NCI-H146 (cell line): Measurements from ENCODE around the gene CPN2.
A peak's percentile ranks its signal among the peaks of the same experiment; 100 is the strongest.

ENCODE experiments used
- DNase-seq: peaks from one replicate; lab custom pipeline; 2025; lab: John Stamatoyannopoulos, UW

CPN2 gene

DNA sequence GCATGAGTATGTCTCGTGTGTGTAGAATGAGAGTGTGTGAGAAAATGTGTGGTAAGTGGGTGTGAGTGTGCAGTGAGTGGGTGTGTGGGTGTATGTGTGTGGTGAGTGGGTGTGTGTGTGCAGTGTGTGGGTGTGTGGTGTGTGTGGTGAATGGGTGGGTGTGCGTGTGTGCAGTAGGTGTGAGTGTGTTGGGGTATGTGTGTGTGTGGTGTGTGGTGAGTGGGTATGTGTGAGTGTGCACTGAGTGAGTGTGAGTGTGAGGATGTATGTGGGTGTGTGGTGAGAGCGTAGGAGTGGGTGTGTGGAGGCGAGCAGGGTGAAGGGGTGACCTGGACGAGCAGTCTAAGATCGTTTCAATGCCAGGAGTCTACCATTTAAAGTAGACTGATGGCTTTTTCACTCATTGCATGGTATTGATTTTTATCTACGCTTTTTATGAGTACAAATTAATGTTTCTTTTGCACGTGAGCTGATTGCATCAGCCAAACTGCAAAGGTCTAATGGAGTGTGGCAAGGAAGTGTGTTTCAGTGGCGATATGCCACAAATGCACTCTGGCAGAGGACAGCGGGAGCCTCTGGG, 1.6 kb upstream of the CPN2 start:
- DNase-seq = no peak

DNA sequence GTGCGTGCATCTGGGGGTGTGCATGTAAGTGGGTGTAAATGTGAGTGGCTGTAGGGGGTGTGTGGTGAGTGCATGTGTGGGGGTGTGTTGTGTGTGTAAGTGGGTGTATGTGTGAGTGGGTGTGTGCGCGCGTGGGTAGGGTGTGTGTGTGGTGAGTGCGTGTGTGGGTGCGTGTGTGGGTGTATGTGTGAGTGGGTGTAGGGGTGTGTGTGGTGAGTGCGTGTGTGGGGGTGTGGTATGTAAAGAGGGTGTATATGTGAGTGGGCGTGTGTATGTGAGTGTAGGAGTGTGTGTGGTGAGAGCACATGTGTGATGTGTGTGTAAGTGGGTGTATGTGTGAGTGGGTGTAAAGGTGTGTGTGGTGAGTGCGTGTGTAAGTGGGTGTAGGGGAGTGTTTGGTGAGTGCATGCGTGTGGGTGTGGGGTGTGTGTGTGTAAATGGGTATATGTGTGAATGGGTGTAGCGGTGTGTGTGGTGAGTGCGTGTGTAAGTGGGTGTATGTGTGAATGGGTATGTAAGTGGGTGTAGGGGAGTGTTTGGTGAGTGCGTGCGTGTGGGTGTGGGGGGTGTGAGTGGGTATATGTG, 916 bp upstream of the CPN2 start:
- DNase-seq = no peak

DNA sequence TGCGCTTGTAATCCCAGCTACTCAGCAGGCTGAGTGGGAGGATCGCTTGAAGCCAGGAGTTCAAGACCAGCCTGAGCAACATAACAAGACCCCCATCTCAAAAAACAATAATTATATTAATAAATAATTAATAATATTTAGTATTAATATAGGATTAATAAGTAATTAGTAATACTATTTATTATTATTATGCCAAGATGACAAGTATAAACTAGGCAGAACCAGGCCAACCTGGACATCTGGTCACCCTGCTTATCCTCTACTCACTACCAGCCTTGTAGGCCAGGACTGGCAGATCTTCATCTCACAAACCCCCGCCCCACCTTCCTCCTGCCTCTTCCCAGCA, 429 bp downstream of the CPN2 start:
- no peak for DNase-seq

DNA sequence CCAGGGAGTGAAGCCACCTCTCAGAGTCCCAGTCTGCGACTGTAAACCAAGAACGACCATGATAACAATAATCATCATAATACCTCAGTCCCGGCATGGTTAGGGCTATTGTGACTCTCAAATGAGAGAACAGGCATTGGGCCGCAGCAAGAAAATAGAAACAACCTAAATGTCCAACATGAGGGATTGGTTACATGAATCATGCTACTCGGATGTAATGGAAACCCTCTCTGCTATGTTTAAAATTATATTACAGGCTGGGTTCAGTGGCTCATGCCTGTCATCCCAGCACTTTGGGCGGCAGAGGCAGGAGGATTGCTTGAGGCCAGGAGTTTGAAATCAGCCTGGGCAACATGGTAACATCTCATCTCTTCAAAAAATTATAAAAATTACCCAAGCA, 2.8 kb downstream of the CPN2 start:
- DNase-seq = no peak

DNA sequence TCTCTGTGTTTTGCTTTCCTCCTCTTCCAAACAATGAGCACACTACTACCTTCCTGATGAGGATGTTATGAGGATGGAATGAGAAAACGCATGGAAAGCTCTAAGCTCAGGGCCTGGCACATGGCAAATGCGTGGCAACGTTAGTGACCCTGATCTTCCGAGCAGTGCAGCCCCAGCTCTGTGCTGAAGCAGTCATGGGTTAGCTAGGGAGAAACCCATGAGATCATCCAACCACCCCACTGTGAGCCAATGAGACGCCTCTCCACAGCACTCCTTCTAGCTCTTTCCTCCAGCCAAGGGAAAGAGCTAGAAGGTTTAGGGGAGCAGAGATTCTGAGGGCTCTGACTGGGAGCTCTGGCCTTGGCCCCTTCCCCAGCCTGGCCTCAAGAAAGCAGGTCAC, 4.5 kb downstream of the CPN2 start:
- DNase-seq = no peak

DNA sequence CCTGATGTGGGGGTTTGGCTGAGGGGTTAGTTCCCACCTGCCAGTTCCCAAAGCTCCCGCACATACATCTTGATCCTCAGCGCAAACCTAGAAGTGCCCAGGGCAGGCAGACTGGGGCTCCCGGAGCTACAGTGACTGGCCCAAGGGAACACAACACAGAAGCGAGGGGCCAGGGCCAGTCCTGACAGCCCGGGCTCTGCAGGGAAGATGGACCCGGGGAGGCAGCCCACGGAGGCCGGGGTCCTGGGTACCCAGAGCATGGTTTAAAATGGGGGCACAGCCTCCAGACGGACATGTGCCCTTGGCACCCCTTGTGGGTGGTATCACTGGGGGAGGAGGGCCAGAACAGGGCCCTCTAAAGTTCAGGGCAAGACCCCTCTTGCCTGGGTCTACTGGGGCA, 5.1 kb downstream of the CPN2 start:
- DNase-seq = no peak

DNA sequence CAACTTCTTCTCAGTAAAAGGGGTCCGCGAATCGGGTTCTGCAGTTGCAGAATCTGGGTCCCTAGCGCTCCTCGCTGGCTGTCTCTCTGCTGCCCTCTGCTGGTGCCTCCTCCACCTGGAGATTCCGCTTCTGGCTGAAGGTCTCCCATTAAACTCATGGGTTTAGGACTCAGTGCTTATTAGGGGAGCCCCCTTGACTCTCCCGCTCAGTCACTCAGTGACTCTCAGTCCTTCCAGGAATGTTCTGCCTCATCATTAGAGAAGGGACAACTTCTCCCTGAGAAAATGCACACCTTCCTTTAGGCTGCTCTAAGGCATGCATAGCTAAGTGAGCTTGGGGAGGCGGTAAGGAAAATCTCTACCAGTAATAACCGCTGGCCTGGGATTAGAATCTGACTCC, 7.1 kb downstream of the CPN2 start:
- peak; percentile 78 for DNase-seq

DNA sequence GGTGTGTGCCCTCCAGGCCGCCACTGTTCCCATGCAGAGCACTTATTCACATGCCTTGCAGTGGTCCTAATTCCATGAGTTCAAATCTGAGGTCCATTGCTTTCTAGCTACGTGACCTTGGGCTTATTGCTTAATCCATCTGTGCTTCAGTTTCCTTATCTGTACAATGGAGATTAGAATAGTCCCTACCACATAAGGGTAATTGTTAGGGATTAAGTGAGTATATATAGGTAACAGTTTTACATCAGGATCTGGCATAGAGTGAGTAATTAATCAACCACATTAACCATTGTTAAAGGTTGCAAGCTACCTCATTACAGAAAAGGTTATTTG, 7.6 kb downstream of the CPN2 start:
- DNase-seq = no peak

DNA sequence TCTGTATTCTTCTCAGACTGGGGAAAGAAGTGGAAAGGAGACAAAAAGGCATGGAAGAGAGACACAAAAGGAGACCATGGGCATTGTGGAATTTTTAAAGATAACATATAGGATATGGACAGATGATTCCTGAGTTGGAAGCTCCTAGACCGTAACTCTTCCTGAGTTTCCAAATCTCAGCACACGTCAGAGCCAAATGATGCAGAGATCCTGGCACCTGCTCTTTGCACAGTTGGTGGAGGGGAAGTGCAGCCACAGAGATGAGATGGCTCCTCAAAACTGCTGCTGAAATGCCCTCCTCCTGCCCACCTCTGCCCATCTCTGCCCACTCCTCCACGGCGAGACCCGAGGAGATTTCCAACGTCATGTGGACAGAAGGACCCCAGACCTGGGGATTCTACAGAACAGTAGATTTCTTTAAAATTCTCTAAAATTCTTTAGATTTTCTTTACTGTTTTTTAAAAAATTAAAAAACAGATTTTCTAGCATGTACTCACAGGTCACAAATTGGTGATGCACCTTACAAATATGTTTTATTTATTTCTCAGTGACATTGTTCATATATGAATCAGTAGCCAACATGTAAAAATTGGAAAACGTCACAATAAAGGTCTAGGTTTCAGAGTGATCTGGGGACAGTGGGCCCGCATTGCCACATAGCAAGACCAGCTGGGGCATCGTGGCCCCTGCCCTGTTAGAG, 8.1 kb downstream of the CPN2 start:
- no peak for DNase-seq

DNA sequence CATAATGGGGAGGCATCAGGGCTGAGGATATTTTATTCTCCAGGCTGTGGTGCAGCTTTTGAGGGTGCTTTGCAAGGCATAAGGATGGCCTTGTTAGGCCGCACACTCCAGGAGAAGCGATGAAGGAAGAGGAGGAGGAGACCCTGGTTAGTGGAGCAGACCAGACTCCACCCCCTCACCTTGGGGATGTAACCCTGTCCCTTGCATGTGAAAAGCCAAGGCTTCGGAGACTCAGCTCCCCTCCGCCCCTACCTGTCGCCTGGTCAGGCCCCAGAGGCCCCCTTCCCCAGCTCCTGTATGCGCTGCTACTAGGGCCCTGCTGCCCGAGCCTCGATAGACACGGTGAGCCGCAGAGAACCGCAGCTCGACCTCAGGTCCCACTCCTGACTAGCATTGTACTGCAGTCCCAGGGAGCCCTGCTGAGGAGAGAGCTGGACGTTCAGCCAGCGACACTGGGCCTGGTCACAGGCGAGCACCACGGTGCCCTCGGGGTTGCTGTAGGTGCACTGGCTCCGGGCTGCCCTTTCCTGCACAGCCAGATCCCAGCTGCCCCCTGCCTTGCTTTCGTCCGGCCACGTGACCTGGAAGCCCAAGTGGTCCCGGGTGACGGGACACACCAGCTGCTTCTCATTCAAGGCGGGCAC, 10.2 kb downstream of the CPN2 start:
- DNase-seq = no peak

DNA sequence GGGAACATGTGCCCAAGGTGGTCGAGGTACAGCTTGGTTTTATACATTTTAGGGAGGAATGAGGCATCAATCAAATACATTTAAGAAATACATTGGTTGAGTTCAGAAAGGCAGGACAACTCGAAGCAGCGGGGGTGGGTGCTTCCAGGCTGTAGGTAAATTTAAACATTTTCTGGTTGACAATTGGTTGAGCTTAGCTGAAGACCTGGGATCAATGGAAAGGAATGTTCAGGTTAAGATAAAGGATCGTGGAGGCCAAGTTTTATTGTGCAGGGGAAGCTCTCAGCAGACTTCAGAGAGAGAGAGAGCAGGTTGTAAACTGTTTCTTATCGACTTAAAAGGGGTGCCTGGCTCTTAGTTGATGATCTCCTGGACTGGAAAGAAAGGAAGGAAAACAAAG, 11.3 kb downstream of the CPN2 start:
- DNase-seq = no peak

DNA sequence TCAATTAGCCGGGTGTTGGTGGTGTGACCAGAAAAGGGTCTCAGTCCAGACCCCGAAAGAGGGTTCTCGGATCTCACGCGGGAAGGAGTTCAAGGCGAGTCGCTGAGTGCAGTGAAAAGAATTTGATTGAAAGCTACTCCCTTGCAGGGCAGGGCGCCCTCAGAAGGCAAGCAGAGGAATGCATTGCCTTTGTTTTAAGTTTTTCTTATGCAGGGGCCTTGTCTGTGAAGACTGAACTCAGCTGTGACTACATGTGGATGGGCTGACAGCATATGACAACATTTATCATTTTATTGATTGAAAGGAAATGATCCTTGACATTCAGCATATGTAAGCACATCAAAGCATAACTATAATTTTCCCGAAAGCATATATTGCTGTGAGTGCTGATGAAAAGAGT, 11.8 kb downstream of the CPN2 start:
- DNase-seq = no peak

DNA sequence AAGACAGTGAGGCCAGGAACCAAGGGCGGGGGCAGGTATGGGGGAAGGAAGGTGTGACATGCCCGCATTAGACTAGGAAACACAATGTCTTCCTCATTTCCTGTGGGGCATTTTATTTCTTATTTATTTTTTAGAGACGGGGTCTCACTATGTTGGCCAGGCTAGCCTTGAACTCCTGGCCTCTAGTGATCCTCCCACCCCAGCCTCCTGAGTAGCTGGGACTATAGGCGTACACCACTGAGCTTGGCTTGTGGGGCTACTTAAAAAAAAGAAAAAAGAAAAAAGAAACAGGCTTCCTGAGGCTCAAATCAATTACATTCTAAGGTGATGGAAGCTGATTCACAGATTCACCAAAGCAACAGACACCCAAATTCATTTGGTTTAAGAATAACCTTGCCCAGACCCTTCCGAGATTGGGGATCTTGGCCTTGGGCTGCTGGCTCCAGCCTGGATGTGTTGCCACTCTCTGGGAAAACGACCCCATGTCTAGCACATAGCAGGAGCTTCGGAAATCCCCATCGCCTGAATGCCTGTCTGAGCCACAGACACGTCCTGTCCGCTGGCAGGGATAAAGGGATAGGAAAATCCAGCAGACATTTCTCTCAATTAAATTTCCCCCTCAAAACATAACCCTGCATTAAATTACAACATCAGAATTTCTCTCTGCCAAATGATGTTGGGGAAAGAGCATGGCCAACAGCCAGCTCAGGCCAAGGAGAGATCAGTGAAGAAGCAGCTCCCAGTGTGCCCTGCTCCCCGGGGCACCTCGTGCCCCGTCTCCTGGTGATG, 13.0 kb downstream of the CPN2 start:
- DNase-seq = no peak

DNA sequence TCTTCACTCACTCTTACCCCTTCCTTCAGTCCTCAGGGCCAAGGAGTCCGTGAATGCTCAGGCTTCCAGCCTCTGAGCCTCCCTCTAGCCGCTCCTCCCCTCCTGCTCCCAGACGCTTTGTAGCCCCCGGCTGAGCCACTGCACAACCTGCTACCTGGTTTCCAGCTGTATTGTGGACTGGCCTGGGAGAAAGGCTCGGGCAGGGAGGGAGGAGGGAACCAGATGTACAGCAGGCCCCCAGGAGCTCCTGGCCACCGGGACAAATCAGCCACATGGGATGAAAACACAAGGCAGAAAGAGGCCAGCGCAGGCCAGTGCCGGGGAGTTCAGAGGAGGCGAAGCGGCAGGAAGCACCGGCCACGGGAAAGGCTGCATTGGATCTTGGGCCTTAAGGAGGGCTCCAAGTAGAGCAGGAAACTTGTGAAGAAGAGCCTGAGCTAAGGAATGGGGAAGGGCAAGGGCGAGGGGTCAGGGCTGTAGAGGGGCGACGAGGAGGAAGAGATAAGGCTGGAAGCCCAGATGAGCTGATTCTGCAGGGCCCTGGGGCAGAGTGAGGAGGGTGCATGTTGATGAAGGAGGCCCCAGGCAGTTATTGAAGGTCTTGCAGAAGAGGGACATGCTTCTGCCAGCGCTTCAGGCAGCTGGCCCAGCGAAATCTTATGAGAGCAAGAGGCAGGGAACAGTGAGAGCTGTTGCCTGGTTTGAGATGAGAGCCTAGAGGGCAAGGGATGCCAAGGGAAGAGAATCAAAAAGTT, 14.3 kb downstream of the CPN2 start:
- no peak for DNase-seq

DNA sequence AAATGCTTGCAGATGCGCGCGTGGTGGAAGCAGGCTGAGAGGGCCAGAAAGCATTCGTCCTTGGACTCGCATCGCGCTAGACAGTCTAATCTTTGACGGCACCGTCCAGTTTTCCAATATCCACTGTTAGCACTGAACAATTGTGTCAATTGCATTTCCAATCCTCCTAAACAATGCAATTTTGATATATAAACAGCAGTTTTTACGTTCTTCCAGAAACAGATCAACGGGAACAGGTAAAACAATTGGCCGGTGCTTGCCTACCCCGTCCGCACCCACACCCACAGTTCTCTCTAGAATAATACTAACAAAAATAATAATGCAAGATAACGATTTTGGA, 17.2 kb downstream of the CPN2 start:
- no peak for DNase-seq

DNA sequence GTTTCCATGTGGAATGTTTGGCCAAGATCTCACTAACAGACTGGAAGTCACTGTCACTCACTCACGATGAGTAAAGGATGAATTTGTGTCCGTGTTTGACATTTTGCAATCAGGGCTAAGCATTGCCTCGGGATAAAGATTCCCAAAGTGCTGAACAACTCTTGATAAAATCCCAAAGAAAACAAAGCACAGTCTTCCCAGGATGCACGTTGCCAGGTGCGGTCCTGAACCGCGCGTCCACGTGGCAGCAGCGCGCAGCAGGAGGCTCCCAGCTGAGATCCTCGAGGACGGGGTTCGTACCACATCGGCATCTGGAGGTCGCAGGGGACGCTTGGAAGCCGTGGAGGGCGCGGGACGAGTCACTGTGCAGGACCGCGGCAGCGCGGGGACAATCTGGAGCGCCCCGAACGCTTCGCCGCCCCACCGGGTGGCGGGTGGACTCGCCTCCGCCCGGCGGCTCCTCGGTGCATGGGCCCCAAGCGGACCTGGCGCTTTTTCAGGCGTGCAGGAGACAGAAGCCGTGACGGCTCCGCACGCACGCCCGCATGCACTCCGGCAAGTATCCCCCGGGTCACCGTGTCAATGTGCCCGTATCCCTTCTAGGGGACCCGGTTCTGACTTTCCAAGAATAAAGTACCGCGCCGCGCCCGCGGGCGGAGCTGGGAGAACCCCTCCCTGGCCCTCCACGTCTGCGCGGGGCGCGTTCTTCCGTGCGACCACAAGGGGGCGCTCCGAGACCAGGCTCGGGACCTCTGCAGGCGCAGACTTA, 17.7 kb downstream of the CPN2 start:
- no peak for DNase-seq

DNA sequence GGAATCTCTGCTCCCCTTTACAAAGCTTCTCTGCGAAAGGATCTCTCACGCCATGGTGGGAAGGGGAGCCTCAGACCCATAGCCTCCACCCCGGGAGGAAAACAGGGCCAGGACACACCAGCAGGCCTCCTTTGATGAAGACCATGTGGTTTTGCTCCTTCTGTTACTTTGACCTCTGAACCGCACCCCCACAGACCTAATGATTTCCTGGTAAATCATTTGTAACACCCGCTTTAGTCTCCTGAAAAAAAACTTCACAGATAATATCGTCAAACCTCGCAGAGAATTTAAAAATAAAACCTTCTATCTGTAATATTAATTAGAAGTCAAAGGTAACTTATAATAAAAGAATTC, 18.3 kb downstream of the CPN2 start:
- DNase-seq = no peak

DNA sequence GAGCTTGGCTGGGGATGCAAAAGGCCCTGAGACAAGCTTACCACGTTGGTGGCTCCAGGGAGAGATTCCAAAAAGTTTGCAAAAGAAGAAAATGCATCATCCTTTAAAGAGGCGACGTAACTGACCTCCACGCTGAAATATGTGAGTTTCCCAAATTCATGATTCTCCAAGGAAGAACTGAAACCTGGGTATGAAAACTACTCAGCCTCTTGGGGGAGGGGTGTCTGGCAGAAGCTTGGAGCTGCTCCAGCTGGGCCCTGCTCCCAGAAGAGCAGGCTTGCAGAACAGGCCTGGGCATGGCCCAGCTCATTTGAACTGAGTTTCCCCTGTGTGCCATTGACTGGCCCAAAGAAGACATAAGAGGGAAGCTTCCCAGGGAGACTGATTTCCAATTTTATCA, 20.5 kb downstream of the CPN2 start:
- DNase-seq = no peak

DNA sequence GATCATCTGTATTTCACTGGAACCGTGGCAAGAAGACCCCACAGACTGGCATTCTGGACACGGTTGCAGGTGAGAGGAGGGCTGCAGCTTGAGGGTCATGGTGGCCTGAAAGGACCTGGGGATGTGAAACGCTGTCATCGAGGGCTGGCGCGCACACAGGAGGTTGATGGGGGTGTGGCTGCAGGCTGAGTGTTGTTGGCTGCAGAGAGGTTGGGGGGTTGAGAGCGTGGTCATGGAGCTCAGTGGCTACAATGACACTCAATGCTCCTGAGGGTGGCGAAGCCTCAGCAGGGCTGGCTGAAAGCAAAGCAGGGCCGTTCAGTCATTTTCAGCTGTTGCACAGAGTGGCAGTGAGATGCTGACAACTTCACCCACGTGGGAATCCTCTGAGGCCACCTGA, 21.0 kb downstream of the CPN2 start:
- DNase-seq = no peak

DNA sequence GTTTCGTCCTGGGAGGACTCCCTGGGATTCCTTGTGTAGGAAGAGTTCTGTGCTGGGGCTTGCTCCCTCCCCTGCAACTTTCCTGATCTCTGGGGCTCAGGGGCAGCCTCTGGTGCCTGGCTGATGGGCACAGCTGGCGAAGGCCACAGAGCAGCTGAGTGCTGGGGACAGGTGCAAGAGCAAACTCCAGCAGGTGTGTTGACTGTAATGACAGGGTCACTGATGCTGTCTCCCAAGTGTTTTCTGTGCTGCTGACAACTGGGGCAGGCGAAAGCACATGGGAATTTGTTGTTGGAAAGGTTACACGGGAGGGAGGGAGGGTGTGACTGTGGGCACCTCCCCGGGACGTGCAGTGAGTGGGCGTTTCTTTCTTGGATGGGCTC, 21.6 kb downstream of the CPN2 start:
- no peak for DNase-seq

DNA sequence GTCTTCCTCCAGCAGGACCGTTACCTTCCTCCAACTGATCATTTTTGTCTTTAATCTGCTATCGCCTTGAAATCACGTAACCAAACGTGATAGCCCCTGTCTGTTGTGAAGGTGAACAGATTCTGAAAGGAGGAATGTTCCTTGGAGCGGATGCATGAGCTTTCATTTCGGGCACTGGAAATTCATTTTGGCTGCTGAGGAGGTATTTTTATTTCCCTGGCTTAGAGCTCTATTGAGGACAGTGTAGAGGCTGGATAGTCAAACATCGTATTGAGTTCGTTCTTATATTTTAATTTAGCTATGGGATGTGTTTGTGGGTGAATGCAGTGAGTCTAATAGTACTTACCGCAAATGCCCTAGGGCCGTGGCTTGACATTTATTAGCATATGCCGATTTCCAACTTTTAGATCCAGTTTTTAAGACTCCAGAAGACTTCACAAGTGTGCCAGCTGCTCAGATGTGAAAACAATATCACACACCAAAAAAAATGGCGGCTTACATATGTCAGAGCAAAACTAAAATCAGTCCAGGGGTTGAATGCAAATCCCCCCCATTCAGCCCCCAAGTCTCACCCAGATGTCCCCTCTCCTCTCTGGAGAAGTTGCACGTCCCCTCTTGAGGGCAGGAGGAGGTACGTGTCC, 22.1 kb downstream of the CPN2 start:
- no peak for DNase-seq
